Cerebellar nuclear complex (tissue), 1 donor: ENCODE results near the gene NKAIN2.

Experiments used
- DNase-seq, 2 experiments: peaks; one replicate each; lab custom pipeline; 2025; lab: John Stamatoyannopoulos, UW

Gene NKAIN2

GRCh38 chr6:124822204-124822613 is 1018.5 kb downstream of the NKAIN2 start:
- DNase-seq: no peak

GRCh38 chr6:124822721-124823120 is 1019.1 kb downstream of the NKAIN2 start:
- DNase-seq: no peak

GRCh38 chr6:124823240-124824111 is 1019.8 kb downstream of the NKAIN2 start:
- no peak for DNase-seq

GRCh38 chr6:124825564-124825963 is 1021.9 kb downstream of the NKAIN2 start:
- no peak for DNase-seq

GRCh38 chr6:124829822-124830221 is 1026.2 kb downstream of the NKAIN2 start:
- DNase-seq: no peak

- no peak for DNase-seq
These were observed 1026.8 kb downstream of the NKAIN2 start for GRCh38 chr6:124830506-124830905.

GRCh38 chr6:124854338-124854922 is 1050.8 kb downstream of the NKAIN2 start:
- DNase-seq: no peak

GRCh38 chr6:124857746-124858145 is 1054.1 kb downstream of the NKAIN2 start:
- DNase-seq: no peak

GRCh38 chr6:124858564-124858963 is 1054.9 kb downstream of the NKAIN2 start:
- DNase-seq: no peak

GRCh38 chr6:124859366-124859765 is 1055.7 kb downstream of the NKAIN2 start:
- DNase-seq: no peak

- DNase-seq: no peak
These were observed 1062.4 kb downstream of the NKAIN2 start for GRCh38 chr6:124866040-124866439.

GRCh38 chr6:124867121-124867520 is 1063.5 kb downstream of the NKAIN2 start:
- DNase-seq: no peak

GRCh38 chr6:124868481-124868880 is 1064.8 kb downstream of the NKAIN2 start:
- DNase-seq: no peak

GRCh38 chr6:124869416-124869815 is 1065.8 kb downstream of the NKAIN2 start:
- DNase-seq: no peak

- no peak for DNase-seq
These were observed 1067.2 kb downstream of the NKAIN2 start for GRCh38 chr6:124870611-124871459.

- DNase-seq: no peak
These were observed 1068.8 kb downstream of the NKAIN2 start for GRCh38 chr6:124872361-124873065.

- DNase-seq: no peak
These were observed 1069.4 kb downstream of the NKAIN2 start for GRCh38 chr6:124873066-124873410.
